Smooth muscle cell (in vitro differentiated cells): ENCODE results near the gene OR8S1. TPM values are rescaled to one million over a fixed set of nuclear protein-coding genes. Genes with fewer than 3 reads are reported as not detected.

Experiments used
- DNase-seq: peaks from one replicate; lab custom pipeline; 2025; ENCODE audit not compliant: unreplicated experiment; lab: John Stamatoyannopoulos, UW
- H2AFZ ChIP-seq: fragments of 200-600 bp; sonication (generic); 2 replicates; pipeline ENCODE4 v1.6.0; 2016; ENCODE audit warnings: antibody characterized with exemption, low read depth, mild to moderate bottlenecking
- H3F3A ChIP-seq: fragments of 200-600 bp; sonication (generic); 2 replicates; pipeline ENCODE4 v1.6.0; 2017; ENCODE audit warnings: antibody characterized with exemption, low read depth
- H3K27ac ChIP-seq: fragments of 200-600 bp; sonication (generic); 2 replicates; pipeline ENCODE4 v1.5.1; 2016; ENCODE audit warnings: low read depth, mild to moderate bottlenecking
- H3K27me3 ChIP-seq: fragments of 200-600 bp; sonication (generic); 2 replicates; pipeline ENCODE4 v1.6.1; 2016; ENCODE audit warnings: low read depth, mild to moderate bottlenecking
- H3K36me3 ChIP-seq: fragments of 200-600 bp; sonication (generic); 2 replicates; pipeline ENCODE4 v1.5.1; 2016; ENCODE audit warnings: low read depth
- H3K4me1 ChIP-seq: fragments of 200-600 bp; sonication (generic); 2 replicates; pipeline ENCODE4 v1.5.1; 2016; ENCODE audit warnings: low read depth
- H3K4me2 ChIP-seq: fragments of 200-600 bp; sonication (generic); 2 replicates; pipeline ENCODE4 v1.6.0; 2016; ENCODE audit warnings: mild to moderate bottlenecking
- H3K4me3 ChIP-seq: fragments of 200-600 bp; sonication (generic); 2 replicates; pipeline ENCODE4 v1.5.1; 2016; ENCODE audit warnings: mild to moderate bottlenecking
- H3K79me2 ChIP-seq: fragments of 200-600 bp; sonication (generic); 2 replicates; pipeline ENCODE4 v1.6.0; 2016; ENCODE audit warnings: low read depth, mild to moderate bottlenecking
- H3K9ac ChIP-seq: fragments of 200-600 bp; sonication (generic); 2 replicates; pipeline ENCODE4 v1.6.0; 2016; ENCODE audit warnings: low read depth
- H3K9me3 ChIP-seq: fragments of 200-600 bp; sonication (generic); replicated peaks from 2 replicates; pipeline ENCODE4 v1.5.1; 2016; ENCODE audit warnings: low read depth
- H4K20me1 ChIP-seq: fragments of 200-600 bp; sonication (generic); 2 replicates; pipeline ENCODE4 v1.6.0; 2016; ENCODE audit warnings: low read depth
- CTCF ChIP-seq: fragments of 200-600 bp; sonication (generic); IDR thresholded peaks from 2 replicates; pipeline ENCODE4 v1.5.1; 2017; ENCODE audit warnings: borderline replicate concordance, mild to moderate bottlenecking, antibody characterized with exemption; ENCODE audit not compliant: insufficient read depth, poor library complexity, severe bottlenecking
- WGBS: methylation state at CpG from one replicate; pipeline ENCODE4 v1.1.7; 2016; ENCODE audit warnings: low lambda C conversion rate; 5-methylcytosine and 5-hydroxymethylcytosine counted together
- polyA plus RNA-seq: library from polyadenylated mRNA; unstranded; fragments of >200 nt; fragmentation: Nextera tagmentation; extraction: Ambion mirVana; gene quantifications from 2 replicates; pipeline ENCODE4 v1.2.1, GENCODE V29; 2016
- total RNA-seq: library from RNA; depleted of rRNA; stranded (reverse); fragments of >200 nt; gene quantifications from 2 replicates; pipeline ENCODE4 v1.2.3, GENCODE V29; 2014

Gene OR8S1
- total and polyA plus RNA-seq, 2 experiments from 2014 or later = not detected

- DNase-seq = no peak
- H3K4me3 ChIP-seq = no peak overlapping the region
- no peaks in the 10 kb centered on the region for H3K36me3 ChIP-seq
- no peak overlapping the region for H3K9ac ChIP-seq
- no peaks in the 10 kb centered on the region for H3K27me3 ChIP-seq
- no peaks in the 10 kb centered on the region for H3K4me1 ChIP-seq
- no peak overlapping the region for H2AFZ ChIP-seq
- 87% methylated on average over 6 of the region's 6 CpGs for WGBS
- H3K79me2 ChIP-seq = no peaks in the 10 kb centered on the region
- no peaks in the 10 kb centered on the region for H4K20me1 ChIP-seq
- H3F3A ChIP-seq = no peaks in the 10 kb centered on the region
- H3K4me2 ChIP-seq = no peak overlapping the region
- no peaks in the 10 kb centered on the region for H3K9me3 ChIP-seq
- no peak overlapping the region for H3K27ac ChIP-seq
- no peak for TF ChIP-seq CTCF
Measured at GRCh38 chr12:48556631-48557030, 31.2 kb downstream of the OR8S1 start.

- no peak overlapping the region for H3K9ac ChIP-seq
- no peak overlapping the region for H3K4me3 ChIP-seq
- H3K4me2 ChIP-seq = no peak overlapping the region
- H3K9me3 ChIP-seq = no peaks in the 10 kb centered on the region
- no peaks in the 10 kb centered on the region for H3K27me3 ChIP-seq
- no peaks in the 10 kb centered on the region for H4K20me1 ChIP-seq
- H3K36me3 ChIP-seq = no peaks in the 10 kb centered on the region
- no peaks in the 10 kb centered on the region for H3F3A ChIP-seq
- DNase-seq = no peak
- TF ChIP-seq CTCF = no peak
- H3K79me2 ChIP-seq = no peaks in the 10 kb centered on the region
- 91% methylated on average over 4 of the region's 4 CpGs for WGBS
- H2AFZ ChIP-seq = no peak overlapping the region
- no peak overlapping the region for H3K27ac ChIP-seq
- H3K4me1 ChIP-seq = no peaks in the 10 kb centered on the region
Measured at GRCh38 chr12:48557919-48558318, 32.5 kb downstream of the OR8S1 start.

- Histone ChIP-seq H3K9me3 (no peaks in the 10 kb centered on the region), H2AFZ (no peak overlapping the region), H3F3A (no peaks in the 10 kb centered on the region), H3K27me3 (peaks cover 3% of the 10 kb centered on the region), H3K27ac (no peak overlapping the region), H3K9ac (no peak overlapping the region), H3K4me2 (no peak overlapping the region), H4K20me1 (no peaks in the 10 kb centered on the region), H3K36me3 (no peaks in the 10 kb centered on the region), H3K79me2 (no peaks in the 10 kb centered on the region), H3K4me1 (no peaks in the 10 kb centered on the region), H3K4me3 (no peak overlapping the region)
- no peak for TF ChIP-seq CTCF
- no peak for DNase-seq
- WGBS = 94% methylated on average over 4 of the region's 4 CpGs
Measured at GRCh38 chr12:48567731-48568130, 42.3 kb downstream of the OR8S1 start.

- Histone ChIP-seq H3K79me2 (no peaks in the 10 kb centered on the region), H3K4me1 (no peaks in the 10 kb centered on the region), H3K27me3 (peaks cover 1% of the 10 kb centered on the region), H3K4me3 (no peak within 1 kb of the TSS), H4K20me1 (no peaks in the 10 kb centered on the region), H3K9me3 (no peaks in the 10 kb centered on the region), H3F3A (no peaks in the 10 kb centered on the region), H3K27ac (no peak within 1 kb of the TSS), H3K9ac (no peak within 1 kb of the TSS), H3K36me3 (no peaks in the 10 kb centered on the region), H3K4me2 (no peak within 1 kb of the TSS), H2AFZ (no peak within 1 kb of the TSS)
- TF ChIP-seq CTCF = no peak
- WGBS = 96% methylated on average over 1 of the region's 1 CpG
- no peak for DNase-seq
Measured at GRCh38 chr12:48569946-48570345, 44.5 kb downstream of the OR8S1 start, which contains the start of gene LALBA. Gene LALBA (minus strand): TSS chr12:48570046. CDS start chr12:48570020, 26 bp downstream.
